ENCODE results near the gene TAS2R30.
"Not testable (repeated sequence)": the region's sequence is repeated elsewhere in the genome, so short reads cannot be mapped to it uniquely, and the experiment has no call there.

Gene TAS2R30

GRCh38 chr12:11111213-11111612, 23.2 kb downstream of the TAS2R30 start:
- not testable (repeated sequence) for DNase-seq

GRCh38 chr12:11108862-11109261, 25.6 kb downstream of the TAS2R30 start:
- DNase-seq, result no peak

GRCh38 chr12:11107719-11108118, 26.7 kb downstream of the TAS2R30 start:
- no peak for DNase-seq

- DNase-seq, result no peak
Measured at GRCh38 chr12:11106288-11106687, 28.2 kb downstream of the TAS2R30 start.

GRCh38 chr12:11105546-11105945, 28.9 kb downstream of the TAS2R30 start:
- no peak for DNase-seq

GRCh38 chr12:11094910-11095309, 39.5 kb downstream of the TAS2R30 start:
- DNase-seq, result not testable (repeated sequence)

GRCh38 chr12:11092128-11092527, 42.3 kb downstream of the TAS2R30 start, which contains the start of gene TAS2R43:
TSS of gene TAS2R43 (minus strand) at chr12:11092313. CDS start at chr12:11092229, 84 bp downstream.
- DNase-seq, result no peak

- no peak for DNase-seq
Measured at GRCh38 chr12:11089246-11089645, 45.2 kb downstream of the TAS2R30 start.

GRCh38 chr12:11085419-11085818, 49.0 kb downstream of the TAS2R30 start:
- DNase-seq, result no peak

All from NCI-H187 (cell line).